Neuronal stem cell (in vitro differentiated cells): Measurements from ENCODE around the gene PRR20G.

ENCODE experiments used
- DNase-seq: peaks from one replicate; pipeline ENCODE4 v3.0.0-alpha.2; 2013; ENCODE audit warnings: low spot score
- H2AFZ ChIP-seq: one replicate; pipeline ENCODE4 v1.6.1; 2013; ENCODE audit warnings: mild to moderate bottlenecking, low read length, inconsistent platforms
- H2AK5ac ChIP-seq: 2 replicates; pipeline ENCODE4 v1.6.1; 2013; ENCODE audit warnings: low read depth, mild to moderate bottlenecking, inconsistent platforms, low read length, moderate library complexity, mixed read lengths
- H2BK120ac ChIP-seq: 2 replicates; pipeline ENCODE4 v1.6.1; 2013; ENCODE audit warnings: low read depth, mild to moderate bottlenecking, inconsistent platforms, low read length, moderate library complexity, mixed read lengths
- H2BK12ac ChIP-seq: one replicate; pipeline ENCODE4 v1.6.1; 2013; ENCODE audit warnings: low read length, inconsistent platforms
- H2BK15ac ChIP-seq: 2 replicates; pipeline ENCODE4 v1.6.1; 2013; ENCODE audit warnings: mild to moderate bottlenecking, low read length, inconsistent platforms, mixed read lengths
- H2BK5ac ChIP-seq: one replicate; pipeline ENCODE4 v1.6.1; 2013; ENCODE audit warnings: inconsistent platforms, mild to moderate bottlenecking, low read length, moderate library complexity
- H3K14ac ChIP-seq: one replicate; pipeline ENCODE4 v1.6.1; 2013; ENCODE audit warnings: low read length, inconsistent platforms
- H3K18ac ChIP-seq: 2 replicates; pipeline ENCODE4 v1.6.1; 2013; ENCODE audit warnings: low read length, inconsistent platforms
- H3K23ac ChIP-seq: 2 replicates; pipeline ENCODE4 v1.6.1; 2013; ENCODE audit warnings: low read depth, mild to moderate bottlenecking, mixed read lengths, low read length, inconsistent platforms; ENCODE audit not compliant: poor library complexity
- H3K27ac ChIP-seq: replicated peaks from 3 replicates; pipeline ENCODE4 v1.5.1; 2013; ENCODE audit warnings: low read length, inconsistent platforms
- H3K27me3 ChIP-seq, 3 experiments: 2 replicates each; pipeline ENCODE4 v1.6.1; 2013; ENCODE audit warnings: low read length in 3 of 3, mild to moderate bottlenecking in 2 of 3, inconsistent platforms in 1 of 3, low read depth in 1 of 3, mixed read lengths in 1 of 3, moderate library complexity in 1 of 3; ENCODE audit not compliant: control insufficient read depth in 3 of 3, insufficient read depth in 3 of 3
- H3K36me3 ChIP-seq, 2 donors: replicated peaks in 1 of 2; 2 replicates each; pipeline ENCODE4 v1.6.1; 2013; ENCODE audit warnings: low read length in 2 of 2; ENCODE audit not compliant: control insufficient read depth in 2 of 2, insufficient read depth in 2 of 2
- H3K4ac ChIP-seq: 2 replicates; pipeline ENCODE4 v1.6.1; 2013; ENCODE audit warnings: inconsistent platforms, mild to moderate bottlenecking, low read length, moderate library complexity
- H3K4me1 ChIP-seq, 2 donors: 1 replicate in 1 of 2; 2 replicates in 1 of 2; pipeline ENCODE4 v1.6.1; 2013; ENCODE audit warnings: low read length in 2 of 2, low read depth in 1 of 2; ENCODE audit not compliant: control insufficient read depth in 2 of 2, insufficient read depth in 1 of 2
- H3K4me2 ChIP-seq: one replicate; pipeline ENCODE4 v1.6.1; 2013; ENCODE audit warnings: mild to moderate bottlenecking, low read length, inconsistent platforms; ENCODE audit not compliant: insufficient read depth, poor library complexity, severe bottlenecking
- H3K4me3 ChIP-seq, 2 donors: 2 replicates each; pipeline ENCODE4 v1.5.1; 2013; ENCODE audit warnings: low read length in 2 of 2, mild to moderate bottlenecking in 2 of 2, inconsistent platforms in 1 of 2, moderate library complexity in 1 of 2
- H3K79me1 ChIP-seq: one replicate; pipeline ENCODE4 v1.6.1; 2013; ENCODE audit warnings: low read depth, mild to moderate bottlenecking, inconsistent platforms, low read length, moderate library complexity
- H3K9ac ChIP-seq: one replicate; pipeline ENCODE4 v1.6.1; 2013; ENCODE audit warnings: mild to moderate bottlenecking, low read depth, low read length, inconsistent platforms; ENCODE audit not compliant: poor library complexity
- H3K9me3 ChIP-seq, 2 donors: replicated peaks in 1 of 2; 2 replicates each; pipeline versions ENCODE3 to v1.6.1; 2013; ENCODE audit warnings: low read length in 2 of 2, mild to moderate bottlenecking in 2 of 2, inconsistent platforms in 1 of 2, low read depth in 1 of 2, mixed read lengths in 1 of 2, moderate library complexity in 1 of 2; ENCODE audit not compliant: control insufficient read depth in 2 of 2, insufficient read depth in 1 of 2
- H4K8ac ChIP-seq: one replicate; pipeline ENCODE4 v1.6.1; 2013; ENCODE audit warnings: low read depth, mild to moderate bottlenecking, inconsistent platforms, low read length, moderate library complexity
- H4K91ac ChIP-seq: one replicate; pipeline ENCODE4 v1.6.1; 2013; ENCODE audit warnings: low read length, low read depth, mild to moderate bottlenecking, inconsistent platforms; ENCODE audit not compliant: poor library complexity
- WGBS, 2 donors: extraction: QIAGEN DNeasy Blood & Tissue Kit; methylation state at CpG; one replicate each; pipeline ENCODE4 v1.1.7; 2013; ENCODE audit warnings: missing lambda C conversion rate in 2 of 2, mixed read lengths in 1 of 2; ENCODE audit not compliant: insufficient read length in 2 of 2, insufficient replicate concordance in 1 of 2; ENCODE audit errors: extremely low coverage in 2 of 2; 5-methylcytosine and 5-hydroxymethylcytosine counted together

PRR20G gene

GRCh38 chr3:127274200-127274760, 13.6 kb downstream of the PRR20G start:
- no peak for DNase-seq
- no CpG with 5 or more reads among the region's 6 CpGs for WGBS, 2 donors

GRCh38 chr3:127273206-127273605, 14.6 kb downstream of the PRR20G start:
- H3K9me3 ChIP-seq, result peaks cover 10 to 11% of the 10 kb centered on the region in 2 donors
- H3K4ac ChIP-seq, result no peak overlapping the region
- H3K14ac ChIP-seq, result no peak overlapping the region
- no peak overlapping the region for H2AK5ac ChIP-seq
- WGBS, 2 donors, result no CpG with 5 or more reads among the region's 2 CpGs
- no peak overlapping the region for H2BK5ac ChIP-seq
- H3K4me2 ChIP-seq, result no peak overlapping the region
- no peaks in the 10 kb centered on the region for H3K36me3 ChIP-seq
- no peaks in the 10 kb centered on the region for H3K4me1 ChIP-seq
- H3K27ac ChIP-seq, result no peak overlapping the region
- H3K18ac ChIP-seq, result no peak overlapping the region
- H3K23ac ChIP-seq, result no peak overlapping the region
- no peak overlapping the region for H2AFZ ChIP-seq
- H2BK12ac ChIP-seq, result no peak overlapping the region
- H2BK120ac ChIP-seq, result no peak overlapping the region
- no peak overlapping the region for H3K9ac ChIP-seq
- H2BK15ac ChIP-seq, result no peak overlapping the region
- H3K4me3 ChIP-seq, result no peak overlapping the region
- no peaks in the 10 kb centered on the region for H3K79me1 ChIP-seq
- H4K8ac ChIP-seq, result no peak overlapping the region
- no peaks in the 10 kb centered on the region for H3K27me3 ChIP-seq
- DNase-seq, result no peak
- H4K91ac ChIP-seq, result no peak overlapping the region

More at GRCh38 chr3:127274200-127274760, 13.6 kb downstream of the PRR20G start:
- Histone ChIP-seq H2BK120ac (no peak overlapping the region), H2AK5ac (no peak overlapping the region), H3K23ac (no peak overlapping the region), H3K4me1 (no peaks in the 10 kb centered on the region), H3K27me3 (no peaks in the 10 kb centered on the region), H3K36me3 (no peaks in the 10 kb centered on the region), H2BK15ac (no peak overlapping the region), H3K4me2 (no peak overlapping the region), H4K8ac (no peak overlapping the region), H3K4ac (no peak overlapping the region), H3K4me3 (peak overlapping the region in 1 of 2 donors; percentile 24), H2BK5ac (no peak overlapping the region), H3K27ac (no peak overlapping the region), H3K79me1 (no peaks in the 10 kb centered on the region), H3K9ac (no peak overlapping the region), H3K9me3 (peaks cover 2 to 10% of the 10 kb centered on the region in 2 donors), H2BK12ac (no peak overlapping the region), H4K91ac (no peak overlapping the region), H2AFZ (no peak overlapping the region), H3K18ac (no peak overlapping the region), H3K14ac (no peak overlapping the region)

- Histone ChIP-seq H4K8ac (no peak overlapping the region), H3K4me2 (no peak overlapping the region), H3K9me3 (peaks cover 2 to 9% of the 10 kb centered on the region in 2 donors), H3K14ac (no peak overlapping the region), H2AK5ac (no peak overlapping the region), H3K79me1 (no peaks in the 10 kb centered on the region), H3K23ac (no peak overlapping the region), H3K4me3 (no peak overlapping the region), H3K27ac (no peak overlapping the region), H2BK15ac (no peak overlapping the region), H3K4ac (no peak overlapping the region), H2BK12ac (no peak overlapping the region), H3K9ac (no peak overlapping the region), H2BK120ac (no peak overlapping the region), H3K4me1 (peaks cover 0 to 6% of the 10 kb centered on the region in 2 donors), H3K18ac (peak overlapping the region; percentile 54), H4K91ac (no peak overlapping the region), H2BK5ac (no peak overlapping the region), H2AFZ (no peak overlapping the region), H3K36me3 (no peaks in the 10 kb centered on the region), H3K27me3 (peaks cover 0 to 10% (median 0%) of the 10 kb centered on the region in 3 experiments)
- no peak for DNase-seq
- no CpG with 5 or more reads among the region's 10 CpGs for WGBS, 2 donors
These were observed 21.7 kb downstream of the PRR20G start for GRCh38 chr3:127266186-127266585.

- no CpG with 5 or more reads among the region's 7 CpGs for whole genome bisulfite sequencing, 2 donors
- H3K4ac ChIP-seq, result no peak overlapping the region
These were observed 22.3 kb downstream of the PRR20G start for GRCh38 chr3:127265581-127265981.

More at GRCh38 chr3:127265581-127265981, 22.3 kb downstream of the PRR20G start:
- peak overlapping the region; percentile 27 for H3K18ac ChIP-seq
- peak overlapping the region; percentile 86 for H3K23ac ChIP-seq
- H2BK120ac ChIP-seq, result no peak overlapping the region
- peaks cover 0 to 6% of the 10 kb centered on the region in 2 donors for H3K4me1 ChIP-seq
- H3K27ac ChIP-seq, result no peak overlapping the region
- H4K8ac ChIP-seq, result no peak overlapping the region
- H2AK5ac ChIP-seq, result peak overlapping the region; percentile 64
- DNase-seq, result no peak
- H3K14ac ChIP-seq, result no peak overlapping the region
- H3K36me3 ChIP-seq, result no peaks in the 10 kb centered on the region
- H3K9ac ChIP-seq, result no peak overlapping the region
- H2BK15ac ChIP-seq, result peak overlapping the region; percentile 27
- H2BK12ac ChIP-seq, result no peak overlapping the region
- no peaks in the 10 kb centered on the region for H3K79me1 ChIP-seq
- H3K27me3 ChIP-seq, result peaks cover 0 to 13% (median 0%) of the 10 kb centered on the region in 3 experiments
- H2AFZ ChIP-seq, result no peak overlapping the region
- H3K9me3 ChIP-seq, result peaks cover 2 to 9% of the 10 kb centered on the region in 2 donors
- no peak overlapping the region for H3K4me2 ChIP-seq
- no peak overlapping the region for H4K91ac ChIP-seq
- no peak overlapping the region for H3K4me3 ChIP-seq
- no peak overlapping the region for H2BK5ac ChIP-seq
